HG03066 (cell line): ENCODE measurements around the gene MRPL54.

Experiments used
- ATAC-seq: cut with Tn5 transposase; IDR thresholded peaks from one replicate; pipeline ENCODE4 v1.9.1; 2021; ENCODE audit warnings: low read depth; ENCODE audit not compliant: unreplicated experiment

The MRPL54 gene

GRCh38 chr19:3782903-3783302 is 20.4 kb downstream of the MRPL54 start:
- no peak for ATAC-seq

- no peak for ATAC-seq
These were observed 21.4 kb downstream of the MRPL54 start for GRCh38 chr19:3783660-3784584.

- no peak for ATAC-seq
These were observed 22.3 kb downstream of the MRPL54 start for GRCh38 chr19:3784607-3785450.

GRCh38 chr19:3785451-3785937 is 23.0 kb downstream of the MRPL54 start:
- no peak for ATAC-seq

GRCh38 chr19:3785938-3786824 is 23.7 kb downstream of the MRPL54 start, which contains the start of gene MATK:
MATK (minus strand) TSS chr19:3786381; CDS start chr19:3785135, 1,246 bp downstream.
- ATAC-seq, result no peak

GRCh38 chr19:3788996-3789778 is 26.7 kb downstream of the MRPL54 start:
- ATAC-seq, result no peak

- no peak for ATAC-seq
These were observed 27.8 kb downstream of the MRPL54 start for GRCh38 chr19:3790209-3790734.

- no peak for ATAC-seq
These were observed 28.5 kb downstream of the MRPL54 start for GRCh38 chr19:3790941-3791340.

- ATAC-seq, result no peak
These were observed 29.6 kb downstream of the MRPL54 start for GRCh38 chr19:3792114-3792513.

GRCh38 chr19:3793799-3794198 is 31.3 kb downstream of the MRPL54 start:
- no peak for ATAC-seq

- ATAC-seq, result no peak
These were observed 33.9 kb downstream of the MRPL54 start for GRCh38 chr19:3796358-3796757.

GRCh38 chr19:3798137-3798536 is 35.7 kb downstream of the MRPL54 start:
- no peak for ATAC-seq

- ATAC-seq, result no peak
These were observed 38.5 kb downstream of the MRPL54 start for GRCh38 chr19:3800996-3801395.

GRCh38 chr19:3801412-3802096 is 39.1 kb downstream of the MRPL54 start:
- ATAC-seq, result no peak

GRCh38 chr19:3803114-3803888 is 40.8 kb downstream of the MRPL54 start:
- ATAC-seq, result no peak

GRCh38 chr19:3803986-3804385 is 41.5 kb downstream of the MRPL54 start:
- ATAC-seq, result no peak

GRCh38 chr19:3804429-3804828 is 41.9 kb downstream of the MRPL54 start:
- no peak for ATAC-seq

GRCh38 chr19:3805859-3806258 is 43.4 kb downstream of the MRPL54 start:
- ATAC-seq, result no peak
